Endometrium (tissue), 2 donors: Measurements from ENCODE around the gene COX19.
A peak's percentile ranks its signal among the peaks of the same experiment; 100 is the strongest.
"Not testable (repeated sequence)": the region's sequence is repeated elsewhere in the genome, so short reads cannot be mapped to it uniquely, and the experiment has no call there.

Experiments
- FAIRE-seq: peaks from 2 replicates; lab custom pipeline; 2012; peaks lifted over from hg19 to GRCh38; lab: Jason Lieb, UNC
- donor health status: control.
- donor health status: control.

COX19 gene

GRCh38 chr7:1010226-1010625 lies 34.9 kb upstream of the COX19 start:
- no peak for FAIRE-seq

DNA sequence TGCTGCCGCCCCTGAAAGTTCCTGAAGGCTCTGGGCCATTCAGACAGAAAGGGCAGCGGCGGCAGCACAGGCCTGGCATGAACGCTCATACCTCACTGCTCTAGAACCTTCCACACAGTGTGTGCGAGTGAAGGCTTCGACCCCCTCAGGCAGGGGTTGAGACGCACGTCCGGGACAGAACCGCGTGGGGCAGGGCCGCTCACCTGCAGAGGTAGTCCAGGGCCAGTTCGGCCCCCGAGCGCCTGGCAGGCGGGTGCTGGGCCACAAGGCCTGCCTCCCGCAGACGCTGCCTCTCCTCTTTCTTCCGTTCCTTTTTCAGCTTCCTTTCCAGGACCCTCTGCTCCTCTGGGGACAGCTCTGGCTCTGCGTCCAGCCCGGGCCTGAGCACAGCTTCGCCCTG lies 34.4 kb upstream of the COX19 start:
- FAIRE-seq: no peak

DNA sequence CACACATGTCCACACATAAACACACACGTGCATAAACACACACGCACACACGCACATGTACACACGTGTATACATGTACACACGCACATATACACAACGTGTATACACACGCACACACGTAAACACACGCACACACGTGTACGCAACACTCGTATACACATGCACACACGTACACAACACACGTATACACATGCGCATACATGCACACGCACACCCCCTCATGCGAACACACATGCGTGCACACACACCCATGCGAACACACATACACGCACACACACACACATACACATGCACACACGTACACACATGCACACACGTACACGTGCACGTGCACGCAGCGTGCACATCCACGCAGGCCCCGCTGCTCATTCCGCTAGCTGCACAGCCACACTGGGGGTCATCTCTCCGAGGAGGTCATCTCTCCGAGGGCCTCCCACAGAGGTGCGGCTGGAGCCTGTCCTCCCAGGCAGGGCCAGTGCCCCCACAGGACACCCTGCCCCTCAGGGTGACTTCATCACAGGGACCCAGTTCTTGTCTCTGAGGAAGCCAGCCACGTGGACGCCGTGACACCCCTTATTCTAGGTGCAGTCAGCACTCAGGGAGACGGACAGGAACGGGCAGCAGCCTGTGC lies 33.5 kb upstream of the COX19 start:
- FAIRE-seq: no peak

DNA sequence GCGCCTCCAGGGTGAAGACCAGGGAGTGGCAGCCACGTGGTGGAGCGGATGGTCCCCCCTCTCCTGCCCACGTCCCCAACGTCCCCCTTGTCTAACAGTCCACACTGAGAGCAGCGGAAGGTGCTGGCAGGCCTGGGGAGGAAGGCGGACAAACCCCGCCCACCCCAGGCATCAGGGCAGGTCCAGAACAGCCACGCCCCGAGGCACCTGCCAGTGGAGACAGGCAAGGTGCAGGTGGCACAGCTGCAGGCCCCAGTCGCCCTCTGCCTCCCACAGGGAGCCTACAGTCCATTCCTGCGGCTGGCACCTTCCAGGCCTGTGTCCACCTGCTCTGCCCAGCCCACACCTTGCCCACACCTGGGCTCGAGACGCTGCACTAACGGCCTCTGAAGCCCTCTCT lies 32.6 kb upstream of the COX19 start:
- no peak for FAIRE-seq

GRCh38 chr7:1005303-1005702 lies 30.0 kb upstream of the COX19 start:
- no peak for FAIRE-seq

GRCh38 chr7:1004018-1004852 lies 28.9 kb upstream of the COX19 start:
- FAIRE-seq: no peak

- FAIRE-seq: not testable (repeated sequence)
Measured at GRCh38 chr7:1002445-1002844, 27.1 kb upstream of the COX19 start.

- FAIRE-seq: not testable (repeated sequence)
Measured at GRCh38 chr7:1002026-1002425, 26.7 kb upstream of the COX19 start.

- FAIRE-seq: not testable (repeated sequence)
Measured at GRCh38 chr7:1001069-1001770, 25.9 kb upstream of the COX19 start.

DNA sequence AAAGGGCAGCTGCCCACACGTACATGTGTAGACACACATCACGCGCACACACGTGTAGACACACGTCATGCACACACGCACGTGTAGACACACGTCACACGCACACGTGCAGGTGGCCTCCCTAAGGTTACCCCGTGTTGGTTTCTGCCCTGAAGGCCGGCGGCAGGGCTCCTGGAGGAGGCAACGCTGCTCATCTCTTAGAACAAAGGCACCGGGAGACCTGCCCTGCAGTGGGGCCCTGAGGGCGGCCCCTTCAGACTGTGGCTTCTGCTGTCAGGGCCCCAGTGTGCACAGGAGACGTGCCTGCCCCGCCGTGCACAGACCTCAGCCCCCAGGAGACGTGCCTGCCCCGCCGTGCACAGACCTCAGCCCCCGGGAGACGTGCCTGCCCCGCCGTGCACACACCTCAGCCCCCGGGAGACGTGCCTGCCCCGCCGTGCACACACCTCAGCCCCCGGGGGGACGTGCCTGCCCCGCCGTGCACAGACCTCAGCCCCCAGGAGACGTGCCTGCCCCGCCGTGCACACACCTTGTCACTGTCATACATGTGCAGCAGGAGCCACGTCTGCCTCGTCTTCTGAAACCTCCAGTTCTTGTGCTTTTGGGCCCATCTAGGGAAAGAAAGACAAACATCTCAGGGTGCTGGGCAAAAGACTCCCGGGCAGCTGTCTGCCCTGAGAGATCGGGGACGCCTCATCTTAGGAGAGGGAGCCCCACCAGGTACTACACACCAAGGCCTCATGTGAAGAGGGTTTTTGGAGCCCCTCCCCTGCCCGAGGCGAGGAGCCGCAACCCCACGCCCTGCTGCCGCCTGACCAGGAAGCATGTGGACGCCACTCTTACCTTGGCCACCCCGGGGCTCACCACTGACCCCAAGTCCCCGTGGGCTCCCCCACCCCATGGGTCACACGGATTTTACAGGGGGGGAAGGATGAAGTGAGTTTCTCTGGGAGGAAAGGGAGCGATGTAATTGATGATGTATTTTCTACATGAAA lies 24.9 kb upstream of the COX19 start:
- FAIRE-seq: no peak

DNA sequence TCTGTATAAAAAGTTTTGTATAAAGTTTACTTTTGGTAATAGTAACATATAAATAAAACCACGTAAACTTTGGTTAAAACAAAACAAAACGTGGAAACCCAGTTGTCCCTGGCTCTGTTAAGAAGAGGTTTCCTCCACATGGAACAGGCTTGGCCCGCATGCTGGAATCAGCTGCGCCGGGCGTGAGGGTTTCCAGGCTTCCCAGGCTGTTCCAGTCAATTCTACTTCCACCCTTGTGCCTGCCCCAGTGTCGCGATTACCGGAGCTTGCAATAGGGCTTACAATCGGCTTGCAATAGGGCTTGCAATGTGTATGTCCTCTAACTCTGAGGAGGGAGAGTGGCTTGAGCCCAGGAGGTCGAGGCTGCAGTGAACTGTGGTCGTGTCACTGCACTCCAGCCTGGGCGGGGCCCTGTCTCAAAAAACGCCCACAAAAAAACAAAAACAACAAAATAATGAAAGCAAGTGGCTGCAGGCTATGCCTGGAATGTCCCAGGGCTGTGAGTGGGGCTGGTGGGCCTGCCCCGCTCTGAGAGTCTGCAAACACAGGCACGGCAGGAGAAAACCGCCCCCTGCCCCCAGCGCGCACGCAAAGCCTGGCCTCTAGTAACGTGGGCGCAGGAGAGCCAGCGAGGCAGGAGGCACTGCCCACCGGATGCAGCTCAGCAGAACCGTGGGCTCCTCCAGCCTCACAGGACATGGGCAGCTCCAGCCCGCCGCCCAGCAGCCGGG lies 24.0 kb upstream of the COX19 start:
- no peak for FAIRE-seq

DNA sequence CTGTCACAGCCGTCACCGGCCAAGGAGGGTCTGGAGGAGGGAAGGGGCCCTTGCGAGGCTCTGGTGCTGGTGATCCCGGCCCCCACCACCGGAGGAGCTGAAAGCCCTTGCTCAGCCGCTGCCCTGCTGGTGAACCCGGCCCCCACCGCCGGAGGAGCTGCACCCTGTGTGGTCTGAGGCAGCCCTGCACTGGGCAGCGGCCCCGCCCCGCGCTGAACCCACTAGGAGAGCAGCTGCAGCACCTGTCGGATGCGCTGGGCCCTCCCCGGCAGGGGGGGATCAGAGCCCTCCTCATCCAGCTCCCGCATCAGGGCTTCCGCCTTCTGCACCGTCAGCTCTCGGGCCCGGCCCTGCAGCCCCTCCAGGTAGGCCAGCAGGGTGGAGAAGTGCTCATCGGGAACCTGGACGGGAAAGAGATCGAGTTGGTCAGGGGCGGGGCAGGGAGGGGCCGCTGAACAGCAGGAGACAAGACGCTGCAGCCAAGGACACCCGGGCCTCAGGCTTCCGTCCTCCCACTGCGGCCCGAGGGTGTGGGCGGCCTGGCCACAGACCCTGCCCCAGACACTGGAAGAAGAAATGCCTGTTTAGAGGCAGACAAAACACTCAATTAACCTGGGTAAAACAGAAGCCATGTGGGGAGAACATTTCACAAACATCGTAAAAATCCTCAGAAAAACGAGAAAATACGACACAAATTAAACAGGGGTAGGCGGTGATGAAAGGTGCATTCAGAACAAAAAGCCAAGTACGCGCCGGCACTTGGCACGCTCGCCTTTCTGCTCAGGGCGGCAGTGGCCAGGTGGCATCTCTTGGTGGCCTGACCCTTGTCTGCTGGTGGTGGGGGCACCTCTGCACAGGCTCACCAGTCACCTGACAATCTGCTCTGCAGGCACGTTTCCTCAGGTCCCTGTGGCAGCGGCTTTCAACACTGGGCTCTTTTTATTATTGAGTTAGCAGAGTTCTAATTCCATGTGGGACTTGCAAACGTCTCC lies 22.4 kb upstream of the COX19 start:
- no peak for FAIRE-seq

DNA sequence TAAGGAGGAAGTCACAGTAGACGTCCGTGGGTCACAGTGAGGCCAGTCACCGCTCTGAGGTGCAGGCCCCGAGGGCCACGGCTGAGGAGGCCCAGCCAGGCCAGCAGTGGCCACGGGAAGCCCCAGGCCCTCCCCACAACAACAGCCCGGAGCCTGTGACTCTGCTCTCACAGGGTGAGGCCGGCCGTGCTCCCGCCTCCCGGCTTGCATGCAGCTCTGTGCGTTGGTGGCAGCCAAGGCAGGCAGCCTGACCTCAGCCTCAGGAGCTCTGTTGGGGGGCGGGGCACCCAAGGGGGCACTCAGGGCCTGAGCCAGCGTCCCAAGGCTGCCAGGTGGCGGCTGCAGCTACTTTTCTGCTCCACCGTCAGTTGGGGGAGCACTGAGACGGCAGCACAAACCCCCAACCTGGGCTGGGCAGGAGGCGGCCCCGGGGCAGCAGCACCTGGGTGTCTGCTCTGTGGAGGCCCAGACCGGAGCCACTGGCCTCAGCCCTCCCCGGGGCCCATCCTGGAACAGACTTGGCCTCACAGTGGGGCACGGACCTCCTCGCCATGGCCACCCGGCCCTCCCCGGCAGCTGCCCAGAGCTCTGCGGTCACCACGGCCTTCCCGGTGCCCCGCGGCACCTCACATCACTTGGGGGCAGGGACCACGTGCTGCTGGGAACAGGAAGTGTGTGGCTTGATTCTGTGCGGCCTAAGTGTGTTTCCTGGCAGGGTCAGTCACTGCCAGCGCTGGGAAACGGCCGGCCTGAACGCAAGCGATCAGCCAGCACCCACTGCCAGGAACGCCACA lies 20.9 kb upstream of the COX19 start:
- FAIRE-seq: no peak

- no peak for FAIRE-seq
Measured at GRCh38 chr7:995571-995970, 20.2 kb upstream of the COX19 start.

GRCh38 chr7:994592-995308 lies 19.4 kb upstream of the COX19 start:
- FAIRE-seq: no peak

GRCh38 chr7:992709-993607 lies 17.6 kb upstream of the COX19 start:
- peak; percentile 67 for FAIRE-seq
